Measurements from ENCODE around the gene GPR146.

DNA sequence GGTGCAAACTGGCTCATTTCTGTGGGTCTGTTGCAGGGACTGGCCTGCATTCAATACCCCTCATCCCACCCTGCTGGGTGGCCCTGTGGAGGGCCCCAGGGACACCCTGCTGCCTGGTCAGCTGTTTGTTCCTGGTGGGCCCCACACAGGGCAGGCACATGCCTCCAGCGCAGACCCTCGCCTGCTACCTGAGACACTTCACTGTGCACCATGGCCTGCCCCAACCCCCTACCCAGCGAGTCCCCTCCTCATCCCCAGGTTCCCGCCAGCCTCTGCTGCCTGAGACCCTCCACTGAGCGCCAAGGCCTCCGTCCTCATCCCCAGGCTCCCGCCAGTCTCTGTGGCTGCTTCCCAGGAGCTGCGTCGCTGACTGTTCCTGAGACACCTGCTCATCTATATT, 16.8 kb downstream of the GPR146 start:
- TF ChIP-seq, protein P1, sequence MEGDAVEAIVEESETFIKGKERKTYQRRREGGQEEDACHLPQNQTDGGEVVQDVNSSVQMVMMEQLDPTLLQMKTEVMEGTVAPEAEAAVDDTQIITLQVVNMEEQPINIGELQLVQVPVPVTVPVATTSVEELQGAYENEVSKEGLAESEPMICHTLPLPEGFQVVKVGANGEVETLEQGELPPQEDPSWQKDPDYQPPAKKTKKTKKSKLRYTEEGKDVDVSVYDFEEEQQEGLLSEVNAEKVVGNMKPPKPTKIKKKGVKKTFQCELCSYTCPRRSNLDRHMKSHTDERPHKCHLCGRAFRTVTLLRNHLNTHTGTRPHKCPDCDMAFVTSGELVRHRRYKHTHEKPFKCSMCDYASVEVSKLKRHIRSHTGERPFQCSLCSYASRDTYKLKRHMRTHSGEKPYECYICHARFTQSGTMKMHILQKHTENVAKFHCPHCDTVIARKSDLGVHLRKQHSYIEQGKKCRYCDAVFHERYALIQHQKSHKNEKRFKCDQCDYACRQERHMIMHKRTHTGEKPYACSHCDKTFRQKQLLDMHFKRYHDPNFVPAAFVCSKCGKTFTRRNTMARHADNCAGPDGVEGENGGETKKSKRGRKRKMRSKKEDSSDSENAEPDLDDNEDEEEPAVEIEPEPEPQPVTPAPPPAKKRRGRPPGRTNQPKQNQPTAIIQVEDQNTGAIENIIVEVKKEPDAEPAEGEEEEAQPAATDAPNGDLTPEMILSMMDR (IDR thresholded peaks at IDR 0.05), result no peak
- no peak for TF ChIP-seq POLR2AphosphoS5 (IDR thresholded peaks at IDR 0.05)
